G401 (cell line): ENCODE data around the gene SLC1A3. TPM values are rescaled to one million over a fixed set of nuclear protein-coding genes. Genes with fewer than 3 reads are reported as not detected.
"Not testable (repeated sequence)": the region's sequence is repeated elsewhere in the genome, so short reads cannot be mapped to it uniquely, and the experiment has no call there.

Experiments
- DNase-seq: peaks from one replicate; pipeline ENCODE4 v3.0.0-alpha.2; 2015; ENCODE audit warnings: low spot score
- in situ Hi-C: cut with HindIII; loops from 2 replicates; pipeline ENCODE4 v1.10.0; 2016; ENCODE audit warnings: low sequenced_read_pairs, mixed read lengths
- total RNA-seq: library from RNA; depleted of rRNA; stranded (reverse); fragments of >200 nt; shearing (Covaris generic); gene quantifications from 2 replicates; pipeline ENCODE4 v1.2.3, GENCODE V29; 2014

The SLC1A3 gene
- total RNA-seq, 1 experiment from 2014 or later, result 2.9 TPM

DNA sequence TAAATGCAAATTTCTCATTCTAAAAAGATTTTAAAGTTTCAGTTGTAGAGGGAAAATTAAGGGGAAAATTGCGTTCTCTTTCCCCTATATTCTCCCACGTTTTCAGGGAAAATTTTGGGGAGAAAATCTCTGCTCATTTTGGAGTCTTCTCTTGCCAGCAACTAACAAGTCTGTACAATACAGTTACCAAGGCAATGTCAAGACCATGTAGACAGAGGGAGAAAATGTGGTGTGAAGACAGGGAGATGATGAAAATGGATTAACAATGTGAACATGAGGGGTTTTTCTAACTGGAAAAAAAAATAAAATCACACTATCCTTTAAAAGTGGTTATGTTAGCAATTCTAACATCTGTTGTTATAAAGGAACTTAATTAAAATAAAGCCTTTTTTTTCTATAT is 22.3 kb downstream of the SLC1A3 start:
- in situ Hi-C loops, result no loop called here
- DNase-seq, result no peak

DNA sequence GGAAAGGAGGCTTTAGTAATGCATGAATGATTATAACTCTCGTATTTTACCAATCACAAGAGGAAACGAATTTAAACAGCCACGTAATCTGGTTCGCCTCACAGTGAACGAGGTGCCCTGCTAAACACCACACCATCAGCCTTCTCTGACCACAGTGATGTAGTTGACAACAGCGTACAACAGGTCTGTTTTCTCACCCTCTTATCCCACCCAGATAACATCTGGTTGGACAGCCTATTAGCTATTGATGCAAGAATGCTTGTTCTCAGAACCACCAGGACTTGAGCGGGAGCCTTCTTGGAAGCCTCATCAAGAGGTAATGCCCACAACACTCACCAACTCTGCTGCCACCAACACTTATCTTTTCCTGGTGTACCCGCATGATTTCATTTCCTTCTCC is 23.3 kb downstream of the SLC1A3 start:
- in situ Hi-C loops, result no loop called here
- DNase-seq, result no peak

DNA sequence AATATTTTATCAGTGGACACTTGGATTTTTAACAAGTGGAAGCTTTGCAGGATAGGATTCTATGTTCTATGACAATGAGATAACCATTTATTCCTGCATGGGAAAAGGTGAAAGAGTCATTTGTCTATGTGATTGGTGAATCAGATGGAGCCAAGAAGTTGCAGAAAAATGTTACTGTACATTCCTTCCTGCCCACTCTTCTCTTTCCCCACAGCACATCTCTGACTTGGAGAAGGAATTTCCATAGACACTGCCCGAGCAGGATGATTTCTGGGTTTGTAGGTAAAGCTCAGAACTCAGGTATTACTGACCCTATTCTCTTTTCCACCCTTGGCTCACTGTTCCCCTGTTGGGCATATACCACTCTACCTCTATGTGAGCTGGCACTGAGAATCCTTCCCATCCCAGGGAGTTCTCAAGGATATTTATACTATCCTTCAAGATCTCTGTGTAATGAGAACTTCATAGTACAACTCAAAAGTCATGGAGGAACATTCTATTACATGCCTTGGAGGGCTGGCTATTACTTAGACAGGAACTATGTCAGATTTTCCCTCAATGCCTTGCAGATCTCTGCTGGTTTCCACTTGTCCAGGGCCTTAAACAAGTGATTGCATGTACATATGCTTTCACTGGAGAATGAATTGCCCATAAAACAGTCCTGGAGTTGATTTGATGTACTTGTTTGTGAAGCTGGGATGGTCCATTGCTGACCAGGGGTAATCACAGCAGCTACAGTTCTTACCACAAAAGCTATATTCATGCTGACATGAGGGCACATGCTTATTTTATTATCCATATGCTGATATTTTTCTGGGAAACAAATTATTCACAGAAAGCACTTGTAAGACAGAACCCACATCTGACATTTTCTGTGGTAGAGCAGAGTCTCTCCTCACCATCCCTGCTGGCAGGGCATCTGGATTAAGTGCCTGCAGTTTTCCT is 24.1 kb downstream of the SLC1A3 start:
- no peak for DNase-seq
- in situ Hi-C loops, result no loop called here

DNA sequence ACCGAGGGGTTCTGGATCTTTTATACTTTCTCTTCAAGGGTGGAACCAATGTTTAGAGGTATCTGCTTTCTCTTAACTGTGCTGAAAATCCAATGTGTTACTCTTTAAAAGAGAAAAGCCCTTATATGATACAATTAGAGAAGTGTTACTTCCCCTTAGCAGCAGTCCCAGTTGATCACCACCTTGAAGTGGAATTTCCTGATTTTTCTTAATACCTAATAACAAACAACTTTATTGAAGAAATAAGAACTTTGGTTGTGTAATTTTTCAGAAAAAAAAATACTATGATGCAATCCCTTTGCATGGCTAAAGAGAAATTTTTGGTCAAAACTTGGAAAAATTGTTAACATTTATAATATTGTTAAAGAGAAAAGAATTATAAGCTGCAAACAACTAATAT is 24.7 kb downstream of the SLC1A3 start:
- in situ Hi-C loops, result no loop called here
- no peak for DNase-seq

DNA sequence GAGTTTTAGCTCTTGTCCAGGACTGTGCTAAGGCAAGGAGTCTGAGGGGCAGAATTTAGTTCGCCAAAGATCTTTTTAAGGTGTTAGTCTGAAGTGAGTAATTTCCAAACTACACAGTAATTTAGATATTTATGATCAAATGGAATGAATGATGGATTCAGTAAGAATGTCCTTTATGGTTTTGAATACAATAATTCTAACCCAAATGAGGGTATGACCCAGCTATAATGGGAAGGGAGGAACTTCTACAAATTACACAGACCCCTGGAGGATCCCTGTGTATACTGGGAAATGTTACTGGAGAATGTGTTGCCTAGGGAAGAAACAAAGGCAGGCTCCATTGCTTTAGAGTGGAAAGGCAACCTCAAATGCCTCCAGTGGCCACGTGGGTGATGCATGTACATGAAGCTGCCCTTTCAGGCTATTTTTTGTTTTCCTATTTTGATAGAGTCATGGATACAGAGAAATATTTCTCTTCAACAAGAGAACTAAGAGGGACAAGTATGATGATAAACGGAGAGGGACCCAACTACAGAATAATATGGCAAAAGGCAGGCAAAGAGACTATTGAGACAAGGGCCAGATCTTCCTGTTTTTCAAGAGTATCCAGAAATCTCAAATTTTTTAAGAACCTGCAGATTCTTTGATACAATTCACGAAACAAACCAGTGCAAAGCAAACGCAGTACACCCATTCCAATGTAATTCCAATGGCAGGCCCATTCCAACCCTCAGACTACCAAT is 25.4 kb downstream of the SLC1A3 start:
- in situ Hi-C loops, result no loop called here
- no peak for DNase-seq

DNA sequence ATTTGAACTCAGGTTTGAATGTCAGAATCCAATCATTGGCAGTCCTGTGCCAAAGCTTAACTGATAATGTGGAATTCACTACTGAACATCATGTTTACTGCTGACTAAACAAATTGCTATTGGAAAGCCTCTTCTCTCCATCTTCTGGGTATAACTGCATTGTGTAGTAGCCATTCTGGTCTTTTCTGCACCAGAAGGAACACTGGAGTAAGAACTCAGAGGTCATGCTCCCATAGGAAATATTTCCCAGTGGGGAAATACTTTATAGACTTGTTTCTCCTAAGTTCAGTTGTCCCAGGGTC is 25.9 kb downstream of the SLC1A3 start:
- in situ Hi-C loops, result no loop called here
- DNase-seq, result no peak

DNA sequence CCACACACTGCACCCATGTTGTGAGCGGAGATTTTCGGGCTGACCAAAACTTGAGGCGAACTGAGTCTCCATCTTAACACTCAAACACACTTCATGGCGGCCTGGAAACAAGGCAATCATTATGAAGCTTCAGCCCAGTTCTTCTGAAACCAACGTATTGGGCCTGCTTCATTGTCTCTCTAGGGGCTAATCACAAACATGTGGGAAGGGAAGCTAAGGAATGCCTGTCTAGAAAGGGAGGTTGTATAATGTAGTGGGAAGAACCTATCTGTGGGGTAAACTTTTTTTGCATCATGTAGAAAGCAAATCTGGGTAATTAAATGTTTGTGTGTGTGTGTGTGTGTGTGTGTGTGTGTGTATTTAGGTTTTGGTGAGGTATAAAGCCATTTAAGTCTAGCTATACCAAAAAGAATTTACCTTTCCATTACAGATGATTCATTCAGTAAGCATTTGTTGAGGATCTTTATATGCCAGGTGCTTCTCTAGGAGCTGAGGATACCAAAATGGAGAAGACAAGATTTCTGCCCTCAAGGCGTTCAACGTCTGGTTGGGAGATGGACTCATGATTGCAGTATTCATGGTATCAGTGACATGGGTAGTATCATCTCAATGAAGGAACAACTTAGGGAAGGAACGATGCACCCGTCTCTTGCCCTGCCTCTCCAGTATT is 29.4 kb downstream of the SLC1A3 start:
- in situ Hi-C loops, result no loop called here
- DNase-seq, result no peak

DNA sequence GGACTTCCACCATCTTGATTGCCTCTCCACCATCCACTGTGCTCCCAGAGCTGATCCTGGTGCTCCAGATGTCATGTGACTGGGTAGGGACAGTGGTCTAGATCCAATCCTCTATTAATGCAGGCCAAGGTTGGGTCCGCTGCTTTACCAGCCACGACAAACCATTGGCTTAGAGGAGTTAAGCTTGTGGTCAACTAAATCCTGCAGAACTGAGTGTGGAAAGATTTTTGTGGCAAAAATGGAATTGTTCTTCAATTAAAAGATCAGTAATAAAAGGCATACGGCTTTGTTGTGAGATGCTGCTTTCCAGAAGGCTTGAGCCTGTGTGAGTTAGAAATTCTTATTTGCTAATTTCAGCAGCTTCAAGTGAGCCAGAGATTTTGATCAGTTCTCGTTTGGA is 30.7 kb downstream of the SLC1A3 start:
- no peak for DNase-seq
- in situ Hi-C loops, result no loop called here

DNA sequence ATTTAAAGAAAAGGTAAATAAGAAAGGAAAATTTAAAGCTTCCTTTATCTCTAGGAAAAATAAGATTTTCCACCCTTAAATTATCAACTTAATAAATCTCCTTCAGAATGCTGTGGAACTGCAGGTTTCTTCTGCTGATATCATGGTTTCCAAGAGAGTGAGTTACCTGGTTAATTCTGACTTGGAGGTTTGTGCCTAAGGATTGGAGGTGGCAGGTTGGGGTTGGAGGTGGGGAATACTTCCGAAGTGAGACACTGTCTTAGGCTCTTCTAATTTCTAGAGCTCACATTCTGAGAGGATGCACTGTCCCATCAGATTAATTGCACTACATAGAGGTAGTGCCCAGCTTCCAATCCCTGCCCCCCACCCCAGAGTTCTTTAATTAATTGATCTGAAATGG is 31.1 kb downstream of the SLC1A3 start:
- in situ Hi-C loops, result no loop called here
- DNase-seq, result no peak

DNA sequence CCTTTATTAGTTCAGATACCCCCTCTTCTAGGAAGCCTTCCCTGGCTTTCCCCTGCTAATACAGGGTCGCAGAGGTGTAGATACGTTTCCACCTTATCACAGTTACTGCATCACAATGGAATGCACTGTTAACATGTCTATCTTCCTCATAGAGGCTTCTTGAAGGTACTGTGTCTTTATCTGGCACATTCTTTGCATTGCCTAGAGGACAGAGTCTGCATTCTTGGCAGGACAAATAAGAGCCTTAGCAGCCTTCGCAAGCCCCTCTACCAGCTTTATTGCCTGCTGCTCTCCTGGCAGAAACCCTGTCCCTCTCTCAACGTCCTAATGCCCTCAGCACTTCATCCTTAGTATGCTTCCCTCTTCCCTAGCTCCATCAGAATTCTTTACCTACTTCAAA is 31.6 kb downstream of the SLC1A3 start:
- in situ Hi-C loops, result no loop called here
- DNase-seq, result no peak

DNA sequence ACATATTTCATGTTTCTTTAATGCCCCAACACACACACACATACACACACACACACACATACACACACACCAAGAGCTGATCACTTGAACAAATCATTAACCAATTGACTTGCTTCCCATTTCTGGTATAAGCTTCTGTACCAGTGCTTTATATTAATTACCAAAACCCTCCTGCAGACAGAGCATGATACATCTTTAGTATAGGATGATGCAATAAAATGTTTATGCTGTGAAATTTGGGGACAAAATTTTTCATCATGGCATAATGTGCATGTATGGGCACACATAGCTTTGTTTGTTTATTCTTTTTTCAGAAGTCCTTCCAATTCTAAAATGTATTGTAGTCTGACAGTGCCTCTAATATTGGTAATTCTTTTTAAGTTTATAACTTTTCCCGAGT is 34.5 kb downstream of the SLC1A3 start:
- no peak for DNase-seq
- in situ Hi-C loops, result no loop called here

DNA sequence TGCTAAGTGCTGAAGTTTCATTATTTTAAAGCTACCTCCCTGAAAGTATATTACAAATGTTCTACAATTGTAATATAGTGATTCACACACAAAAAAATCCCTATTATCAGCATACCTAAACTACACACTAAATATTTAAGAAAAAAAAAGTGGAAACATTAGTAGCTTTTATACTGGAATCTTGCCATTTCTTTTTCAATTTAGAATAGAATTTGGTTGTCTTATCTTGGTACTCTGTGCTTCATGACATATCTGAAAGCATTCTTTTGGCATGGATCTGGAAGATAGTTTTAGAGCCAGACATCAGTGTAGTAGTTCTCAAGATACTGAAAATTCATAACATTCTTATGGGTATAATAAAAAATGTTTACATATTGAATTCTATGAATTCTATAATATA is 35.0 kb downstream of the SLC1A3 start:
- in situ Hi-C loops, result no loop called here
- DNase-seq, result no peak

DNA sequence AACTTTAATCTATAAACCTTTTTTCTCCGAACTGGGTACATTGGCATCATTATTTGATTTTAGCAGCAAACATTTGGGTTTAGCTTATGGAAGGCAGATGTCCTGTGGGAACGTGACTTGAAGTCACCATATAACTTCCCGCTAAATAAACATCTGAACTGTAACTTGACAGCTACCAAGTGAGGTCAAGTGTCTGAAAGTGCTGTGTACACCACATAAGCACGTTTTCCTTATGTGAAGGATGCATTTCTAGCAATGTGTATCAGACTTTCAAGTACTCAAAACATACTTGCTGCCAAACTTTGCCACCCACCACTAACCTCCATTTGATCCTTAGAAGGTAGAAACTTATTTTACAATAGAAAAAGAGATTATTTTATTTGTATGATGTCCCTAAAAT is 35.7 kb downstream of the SLC1A3 start:
- in situ Hi-C loops, result no loop called here
- no peak for DNase-seq

DNA sequence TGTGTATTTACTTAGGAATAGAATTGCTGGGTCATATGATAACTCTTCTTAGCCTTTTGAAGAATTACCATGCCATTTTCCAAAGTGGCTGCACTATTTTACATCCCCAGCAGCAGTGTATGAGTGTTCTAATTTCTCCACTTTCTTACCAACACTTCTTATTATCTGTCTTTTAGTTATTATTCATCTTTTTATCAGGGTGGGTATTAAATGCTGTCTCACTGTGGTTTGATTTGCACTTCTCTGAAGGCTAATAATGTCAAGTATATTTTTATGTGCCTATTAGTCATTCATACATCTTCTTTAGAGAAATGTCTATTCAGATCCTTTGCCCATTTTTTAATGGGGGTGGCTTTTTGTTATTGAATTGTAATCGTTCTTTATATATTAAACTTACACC is 36.8 kb downstream of the SLC1A3 start:
- DNase-seq, result no peak
- in situ Hi-C loops, result no loop called here

DNA sequence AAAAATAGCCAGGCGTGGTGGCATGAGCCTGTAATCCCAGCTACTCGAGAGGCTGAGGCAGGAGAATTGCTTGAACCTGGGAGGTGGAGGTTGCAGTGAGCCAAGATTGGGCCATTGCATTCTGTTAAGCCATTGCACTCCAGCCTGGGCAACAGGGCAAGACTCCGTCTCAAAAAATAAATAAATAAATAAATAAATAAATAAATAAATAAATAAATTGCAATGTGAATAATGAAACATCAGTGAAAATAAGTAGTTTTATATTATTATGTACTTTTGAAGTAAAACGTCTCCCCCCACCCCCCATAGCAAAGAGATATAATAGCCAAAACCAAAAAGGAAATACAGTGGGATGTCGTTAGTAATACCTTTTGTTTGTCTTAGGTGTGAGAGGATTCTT is 37.4 kb downstream of the SLC1A3 start:
- in situ Hi-C loops, DNase-seq: not testable (repeated sequence)

DNA sequence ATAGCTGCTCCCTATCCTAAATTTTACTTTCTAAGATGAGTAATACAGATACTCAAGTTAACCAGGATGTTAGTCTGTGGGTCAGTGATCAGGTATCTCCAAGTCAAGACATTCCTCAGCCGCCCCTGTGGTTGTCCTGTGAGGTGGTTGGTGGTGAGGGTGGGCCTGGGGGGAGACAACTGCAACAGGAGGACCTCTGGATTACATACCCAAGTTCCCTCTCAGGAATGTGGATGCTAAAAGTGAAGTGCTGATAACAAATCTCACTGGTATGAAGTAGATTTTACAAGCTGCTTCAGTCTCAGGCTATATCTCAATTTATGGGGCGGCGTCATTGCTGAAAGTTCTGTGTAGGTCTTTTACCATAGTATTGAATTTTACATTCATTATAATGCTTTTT is 38.3 kb downstream of the SLC1A3 start:
- no peak for DNase-seq
- in situ Hi-C loops, result no loop called here

DNA sequence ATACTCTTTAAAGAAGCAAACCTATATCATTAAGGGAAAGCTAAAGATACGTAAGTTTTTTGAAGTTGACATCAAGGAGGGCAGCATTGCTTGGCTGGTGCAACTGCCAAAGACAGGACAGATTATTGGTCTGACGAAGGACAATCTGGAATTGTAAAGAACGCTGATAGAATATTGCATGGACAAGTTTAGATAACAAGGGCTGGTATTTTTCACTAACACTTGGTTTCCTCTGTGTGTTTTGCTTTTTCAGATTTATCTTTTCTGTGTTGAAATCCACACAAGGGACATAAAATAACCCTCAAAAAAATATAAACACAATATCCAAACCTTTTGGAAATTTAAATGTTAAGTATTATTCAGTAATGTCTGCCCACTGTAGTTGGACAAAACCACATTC is 39.7 kb downstream of the SLC1A3 start:
- DNase-seq, result no peak

DNA sequence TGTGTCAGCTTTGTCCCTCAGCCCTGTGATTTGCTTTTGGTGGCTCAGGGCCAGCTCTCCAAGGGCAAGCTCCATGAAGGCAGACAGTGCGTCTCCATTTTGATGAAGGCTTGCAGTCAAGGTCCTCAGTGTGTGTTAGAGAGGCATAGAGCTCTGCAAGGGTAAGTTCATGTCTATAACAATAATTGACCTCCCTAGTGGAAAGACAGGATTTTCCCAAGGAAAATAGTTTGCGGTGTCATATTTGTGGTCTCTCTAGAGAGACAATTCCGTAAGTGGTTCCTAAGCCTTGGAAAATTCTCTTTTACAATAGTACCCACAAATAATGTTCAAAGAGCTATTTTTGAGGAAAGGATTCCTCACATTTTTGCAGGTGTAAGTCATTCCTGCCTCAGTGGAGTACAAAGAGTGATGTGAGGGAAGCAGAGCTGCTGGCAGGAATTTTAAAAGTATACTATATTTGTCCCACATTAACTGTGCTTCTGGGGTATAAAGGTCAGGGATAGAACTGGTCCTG is 40.2 kb downstream of the SLC1A3 start:
- in situ Hi-C loops, result no loop called here
- no peak for DNase-seq

More for the DNA sequence above, 39.7 kb downstream of the SLC1A3 start:
- in situ Hi-C loops, result no loop called here

DNA sequence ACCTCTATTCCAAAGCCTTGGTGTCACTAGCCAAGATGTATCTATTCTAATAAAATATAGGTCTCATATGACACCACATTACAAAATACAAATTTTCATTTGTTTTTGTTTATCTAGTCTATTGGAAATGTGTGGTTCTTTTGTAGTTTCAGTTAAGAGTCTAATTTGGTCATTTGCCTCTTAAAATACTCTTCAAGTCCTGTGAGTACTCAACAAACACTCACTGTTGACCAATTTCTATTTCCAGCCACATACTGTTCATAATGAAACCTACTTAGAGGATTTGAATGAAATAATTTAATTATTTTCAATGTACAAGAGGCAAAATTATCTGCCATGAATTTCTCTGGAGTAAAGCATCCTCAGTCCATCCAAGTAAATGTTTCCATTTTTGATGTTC is 40.6 kb downstream of the SLC1A3 start:
- in situ Hi-C loops, result no loop called here
- DNase-seq, result no peak

DNA sequence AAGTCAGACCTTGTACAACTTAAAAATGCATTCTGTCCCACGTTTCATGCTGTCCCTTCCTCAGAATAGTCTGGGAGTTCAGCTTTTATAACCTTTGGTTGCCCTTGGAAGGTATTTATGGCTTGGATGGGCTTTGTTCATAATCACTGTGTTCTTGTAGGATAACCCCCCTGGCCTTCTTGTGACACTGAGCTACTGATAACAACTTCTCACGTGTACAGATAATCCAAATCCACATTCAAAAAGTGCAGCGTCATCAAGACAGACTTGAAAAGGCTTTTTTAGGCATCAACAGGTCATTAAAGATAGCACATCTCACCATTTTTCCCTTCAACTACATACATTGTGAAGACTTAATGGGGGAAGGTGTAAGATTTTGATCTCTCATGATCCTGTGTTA is 42.0 kb downstream of the SLC1A3 start:
- DNase-seq, result no peak
- in situ Hi-C loops, result no loop called here
